Keratinocyte (primary cell): ENCODE results near the gene CPNE4.

Source experiments
- CTCF ChIP-seq, 3 experiments: IDR thresholded peaks in 1 of 3; conservative IDR thresholded peaks in 1 of 3; optimal IDR thresholded peaks in 1 of 3; 2 replicates in 2 of 3; 3 replicates in 1 of 3; pipeline versions ENCODE3 to v1.5.1; 2011; ENCODE audit warnings: low read length in 3 of 3, mild to moderate bottlenecking in 3 of 3, moderate library complexity in 2 of 3, control low read depth in 1 of 3, inconsistent platforms in 1 of 3; ENCODE audit not compliant: insufficient read depth in 2 of 3; ENCODE audit errors: extremely low read depth in 1 of 3
- EZH2 ChIP-seq: IDR thresholded peaks from one replicate; pipeline ENCODE4 v1.6.1; 2012; ENCODE audit warnings: inconsistent platforms, mild to moderate bottlenecking, low read length, moderate library complexity

GRCh38 chr3:131972550-131972949 is 62.3 kb downstream of the CPNE4 start:
- TF ChIP-seq CTCF (optimal IDR thresholded peaks at IDR 0.05 in 1 of 3, IDR thresholded peaks at IDR 0.05 in 1 of 3, conservative IDR thresholded peaks at IDR 0.05 in 1 of 3; ENCODE audit: extremely low read depth in 1 of 3, insufficient read depth in 2 of 3, low read length in 3 of 3): no peak
- TF ChIP-seq EZH2: no peak
